Testis (tissue), 3 donors: ENCODE data around the gene TELO2. TPM values are rescaled to one million over a fixed set of nuclear protein-coding genes. Genes with fewer than 3 reads are reported as not detected.

ENCODE experiments used
- DNase-seq: peaks from one replicate; pipeline ENCODE4 v3.0.0-alpha.2; 2019
- H3K27ac ChIP-seq, 2 donors: fragments of 200-600 bp; sonication (generic); one replicate each; pipeline ENCODE4 v1.5.1; 2019
- H3K27me3 ChIP-seq: fragments of 200-600 bp; sonication (generic); one replicate; pipeline ENCODE4 v1.5.1; 2019
- H3K36me3 ChIP-seq: fragments of 200-600 bp; sonication (generic); one replicate; pipeline ENCODE4 v1.5.1; 2017; ENCODE audit warnings: low read depth; ENCODE audit errors: missing control alignments
- H3K4me1 ChIP-seq: fragments of 200-600 bp; sonication (generic); one replicate; pipeline ENCODE4 v1.5.1; 2019
- H3K4me3 ChIP-seq, 2 donors: fragments of 200-600 bp; sonication (generic); one replicate each; pipeline ENCODE4 v1.5.1; 2017 to 2019
- H3K9me3 ChIP-seq: fragments of 200-600 bp; sonication (generic); one replicate; pipeline ENCODE4 v1.5.1; 2017
- POLR2A ChIP-seq: fragments of 450-650 bp; IDR thresholded peaks from one replicate; pipeline ENCODE4 v1.6.1; 2017; ENCODE audit warnings: antibody characterized with exemption, mild to moderate bottlenecking, moderate library complexity
- WGBS, 2 donors: methylation state at CpG; one replicate each; pipeline ENCODE4 v1.1.5; 2018; 5-methylcytosine and 5-hydroxymethylcytosine counted together
- intact Hi-C: fragments of 100-400 bp; cut with DNase I; formaldehyde crosslinking; loops from one replicate; pipeline ENCODE4 v1.15.1; 2023; ENCODE audit warnings: low total_unique reads
- polyA plus RNA-seq: library from polyadenylated mRNA; stranded (reverse); fragments of 350-450 nt; fragmentation: Illumina TruSeq; extraction: RNeasy Lipid Tissue Mini Kit (QIAGEN cat#74804); gene quantifications from one replicate; pipeline ENCODE4 v1.2.3, GENCODE V29; 2014; ENCODE audit warnings: low read depth, low replicate concordance; ENCODE audit not compliant: insufficient read depth
- total RNA-seq, 2 donors: library from RNA; depleted of rRNA; stranded (reverse); fragments of >200 nt; gene quantifications; one replicate each; pipeline ENCODE4 v1.2.3, GENCODE V29; 2016
- TF ChIP-seq, protein P1 (sequence below), 3 experiments: fragments of 450-650 bp in 2 of 3; fragments of 200-600 bp in 1 of 3; sonication (generic) in 1 of 3; IDR thresholded peaks; one replicate each; pipeline ENCODE4 v1.5.1; 2016 to 2019; ENCODE audit warnings: antibody characterized with exemption in 3 of 3, mild to moderate bottlenecking in 2 of 3, moderate library complexity in 1 of 3

TELO2 gene
- total and polyA plus RNA-seq, 3 donors from 2014 or later: 25.7 to 46.0 (median 45.2) TPM

DNA sequence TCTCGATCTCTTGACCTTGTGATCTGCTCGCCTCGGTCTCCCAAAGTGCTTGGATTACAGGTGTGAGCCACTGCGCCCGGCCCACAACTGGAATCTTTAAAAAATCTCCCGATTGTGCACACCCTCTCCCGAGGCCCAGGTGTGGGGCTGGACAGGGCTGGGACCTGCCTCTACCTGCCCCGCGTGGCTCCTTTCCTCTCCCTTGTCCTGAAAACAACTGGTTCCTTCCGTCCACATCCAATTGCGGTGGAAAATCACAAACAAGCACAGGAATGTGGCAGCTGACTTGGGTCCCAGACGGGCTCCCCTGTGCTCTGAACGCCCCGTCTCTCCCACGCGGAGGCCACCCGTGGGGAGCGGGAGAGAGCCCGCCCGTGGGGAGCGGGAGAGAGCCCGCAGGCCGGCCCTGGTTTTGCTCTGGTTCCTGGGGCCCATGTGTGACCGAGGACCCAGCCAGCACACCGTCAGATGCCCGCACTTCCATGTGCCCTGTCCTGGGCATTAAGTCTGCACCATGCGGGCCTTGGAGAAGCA, 37.3 kb downstream of the TELO2 start:
- TF ChIP-seq POLR2A: no peak
- TF ChIP-seq, protein P1, sequence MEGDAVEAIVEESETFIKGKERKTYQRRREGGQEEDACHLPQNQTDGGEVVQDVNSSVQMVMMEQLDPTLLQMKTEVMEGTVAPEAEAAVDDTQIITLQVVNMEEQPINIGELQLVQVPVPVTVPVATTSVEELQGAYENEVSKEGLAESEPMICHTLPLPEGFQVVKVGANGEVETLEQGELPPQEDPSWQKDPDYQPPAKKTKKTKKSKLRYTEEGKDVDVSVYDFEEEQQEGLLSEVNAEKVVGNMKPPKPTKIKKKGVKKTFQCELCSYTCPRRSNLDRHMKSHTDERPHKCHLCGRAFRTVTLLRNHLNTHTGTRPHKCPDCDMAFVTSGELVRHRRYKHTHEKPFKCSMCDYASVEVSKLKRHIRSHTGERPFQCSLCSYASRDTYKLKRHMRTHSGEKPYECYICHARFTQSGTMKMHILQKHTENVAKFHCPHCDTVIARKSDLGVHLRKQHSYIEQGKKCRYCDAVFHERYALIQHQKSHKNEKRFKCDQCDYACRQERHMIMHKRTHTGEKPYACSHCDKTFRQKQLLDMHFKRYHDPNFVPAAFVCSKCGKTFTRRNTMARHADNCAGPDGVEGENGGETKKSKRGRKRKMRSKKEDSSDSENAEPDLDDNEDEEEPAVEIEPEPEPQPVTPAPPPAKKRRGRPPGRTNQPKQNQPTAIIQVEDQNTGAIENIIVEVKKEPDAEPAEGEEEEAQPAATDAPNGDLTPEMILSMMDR (IDR thresholded peaks at IDR 0.05): no peak
- no peaks in the 10 kb centered on the region for H3K27me3 ChIP-seq
- H3K9me3 ChIP-seq: no peaks in the 10 kb centered on the region
- no peak for DNase-seq
- H3K4me1 ChIP-seq: peaks cover 60% of the 10 kb centered on the region
- intact Hi-C loops: loop anchor here (10.0 kb wide), 1 partner anchor 84 kb away; the partner anchor contains the start of genes CRAMP1 and IFT140
- H3K4me3 ChIP-seq: no peak overlapping the region
- peak overlapping the region; percentile 88 to 90 for H3K27ac ChIP-seq
- 83 to 86% methylated on average over 13 to 23 of the region's 27 CpGs for WGBS, 2 donors
- H3K36me3 ChIP-seq: no peaks in the 10 kb centered on the region

DNA sequence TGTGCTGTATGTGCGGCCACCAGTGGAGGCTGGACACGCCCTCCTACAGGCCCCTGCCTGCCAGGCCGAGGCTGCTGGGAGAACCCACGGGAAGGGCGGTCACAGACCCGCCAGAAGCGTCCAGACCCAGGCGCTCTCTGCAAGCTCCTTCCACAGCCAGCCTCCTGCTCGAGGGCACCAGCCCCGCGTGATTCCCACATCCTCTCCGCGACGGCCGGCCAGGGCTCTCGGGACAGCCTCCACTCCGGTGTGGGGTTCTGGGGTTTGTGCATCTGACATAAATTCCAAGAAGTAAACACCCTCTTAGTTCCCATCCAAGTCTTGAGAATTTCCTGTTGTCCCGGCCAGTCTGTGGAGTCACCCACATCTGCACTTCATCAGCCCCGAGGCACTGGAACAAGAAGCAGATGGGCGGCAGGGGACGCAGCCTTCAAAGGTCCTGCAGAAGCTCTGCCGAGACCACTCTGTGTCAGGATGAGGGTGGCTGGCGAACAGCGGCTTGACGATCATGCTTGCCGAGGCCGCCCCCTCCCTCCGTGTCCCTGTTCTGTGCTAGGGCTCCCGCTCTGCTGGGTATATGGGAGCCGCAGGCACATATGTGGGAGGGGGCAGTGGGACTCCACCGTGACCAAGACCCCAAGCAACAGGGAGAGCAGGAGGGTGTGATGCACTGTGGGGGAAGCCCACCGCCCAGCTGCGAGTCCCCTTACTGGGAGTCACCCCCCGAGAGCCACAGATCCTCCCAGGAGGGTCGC, 37.9 kb downstream of the TELO2 start:
- peak; percentile 63 for DNase-seq
- peak overlapping the region; percentile 88 to 90 for H3K27ac ChIP-seq
- H3K27me3 ChIP-seq: no peaks in the 10 kb centered on the region
- 60% methylated on average over 15 to 35 of the region's 35 CpGs for WGBS, 2 donors
- H3K4me3 ChIP-seq: no peak overlapping the region
- no peak for TF ChIP-seq POLR2A
- TF ChIP-seq, protein P1 (IDR thresholded peaks at IDR 0.05): no peak
- H3K9me3 ChIP-seq: no peaks in the 10 kb centered on the region
- peaks cover 60% of the 10 kb centered on the region for H3K4me1 ChIP-seq
- intact Hi-C loops: loop anchor here (10.0 kb wide), 1 partner anchor 84 kb away; the partner anchor contains the start of genes CRAMP1 and IFT140
- no peaks in the 10 kb centered on the region for H3K36me3 ChIP-seq

DNA sequence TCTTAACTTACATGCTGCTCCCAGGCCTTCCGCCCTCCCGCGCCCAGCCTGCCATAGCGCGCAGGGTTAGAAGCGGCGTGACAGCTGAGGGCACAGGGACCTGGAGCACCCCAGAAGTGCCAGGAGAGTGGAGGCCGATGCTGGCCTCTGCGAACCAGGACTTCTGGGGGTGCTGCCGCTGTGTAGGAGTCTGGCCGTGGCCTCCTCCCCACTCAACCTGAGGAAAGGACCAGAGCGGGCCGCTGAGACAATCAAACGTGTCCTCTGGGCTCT, 38.4 kb downstream of the TELO2 start:
- no peak for TF ChIP-seq POLR2A
- TF ChIP-seq, protein P1 (IDR thresholded peaks at IDR 0.05): no peak
- DNase-seq: no peak
- Histone ChIP-seq H3K36me3 (no peaks in the 10 kb centered on the region), H3K4me3 (no peak overlapping the region), H3K4me1 (peaks cover 60% of the 10 kb centered on the region), H3K27ac (peak overlapping the region; percentile 88 to 90), H3K9me3 (no peaks in the 10 kb centered on the region), H3K27me3 (no peaks in the 10 kb centered on the region)
- intact Hi-C loops: loop anchor here (10.0 kb wide), 1 partner anchor 83 kb away; the partner anchor contains the start of genes CRAMP1 and IFT140
- 81 to 85% methylated on average over 14 of the region's 14 CpGs for WGBS, 2 donors

DNA sequence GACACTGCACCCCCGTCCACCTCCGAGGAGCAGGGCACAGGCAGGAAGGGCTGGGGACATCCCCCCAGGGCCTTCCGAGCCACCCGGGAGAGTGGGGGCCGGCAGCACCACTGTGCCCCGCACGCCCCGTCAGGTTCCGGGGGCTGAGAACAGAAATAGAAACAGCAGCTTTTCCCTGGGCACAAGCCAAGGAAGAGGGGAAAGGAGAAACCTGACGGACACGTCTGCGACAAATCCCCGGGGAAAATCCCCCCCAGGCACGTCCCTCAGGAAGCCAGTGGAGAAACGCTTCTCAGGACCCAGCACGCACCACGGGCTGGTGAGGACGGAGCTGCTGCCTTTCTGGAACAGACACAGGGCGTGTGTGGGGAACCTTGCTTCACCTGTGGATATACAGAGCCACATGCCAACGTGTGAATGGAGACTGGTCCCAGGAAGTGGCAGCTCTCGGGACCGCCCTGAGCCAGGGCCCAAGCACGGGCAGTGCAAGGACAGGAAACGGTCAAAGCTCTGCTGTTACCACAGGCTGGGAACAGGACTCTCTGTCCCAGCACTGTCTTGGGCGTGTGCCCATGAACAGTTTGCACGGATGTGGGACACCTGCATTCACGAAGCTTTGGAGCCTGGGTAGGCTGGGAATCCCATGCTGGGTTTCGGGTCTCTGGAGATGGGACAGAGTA, 39.1 kb downstream of the TELO2 start:
- peak; percentile 83 for DNase-seq
- no peak overlapping the region for H3K4me3 ChIP-seq
- no peaks in the 10 kb centered on the region for H3K36me3 ChIP-seq
- intact Hi-C loops: loop anchor here (10.0 kb wide), 1 partner anchor 83 kb away; the partner anchor contains the start of genes CRAMP1 and IFT140
- no peaks in the 10 kb centered on the region for H3K9me3 ChIP-seq
- 49 to 59% methylated on average over 9 to 28 of the region's 28 CpGs for WGBS, 2 donors
- TF ChIP-seq, protein P1 (IDR thresholded peaks at IDR 0.05): no peak
- no peak for TF ChIP-seq POLR2A
- H3K4me1 ChIP-seq: peaks cover 56% of the 10 kb centered on the region
- H3K27ac ChIP-seq: peak overlapping the region; percentile 88 to 90
- H3K27me3 ChIP-seq: no peaks in the 10 kb centered on the region
